GDM1 (cell line): ENCODE results near the gene TRIM31.

Experiments used
- DNase-seq: peaks from one replicate; lab custom pipeline; 2025; lab: John Stamatoyannopoulos, UW

Gene TRIM31

DNA sequence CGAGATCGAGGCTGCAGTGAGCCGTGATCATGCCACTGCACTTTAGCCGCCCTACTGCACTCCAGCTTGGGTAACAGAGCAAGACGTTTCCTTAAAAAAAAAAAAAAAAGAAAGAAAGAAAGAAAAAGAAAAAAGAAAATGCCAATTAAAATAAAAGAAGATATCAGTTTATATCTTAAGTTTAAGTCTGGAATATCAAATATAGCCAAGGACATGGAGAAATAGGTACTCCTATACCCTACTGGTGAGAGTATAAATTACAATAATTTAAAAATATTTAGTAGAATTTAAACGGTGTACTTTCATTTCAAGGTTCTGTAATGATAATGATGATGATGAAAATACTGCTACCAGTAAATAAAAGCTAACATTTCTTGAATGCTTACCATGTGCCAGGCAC lies 3.8 kb upstream of the TRIM31 start:
- DNase-seq = no peak

DNA sequence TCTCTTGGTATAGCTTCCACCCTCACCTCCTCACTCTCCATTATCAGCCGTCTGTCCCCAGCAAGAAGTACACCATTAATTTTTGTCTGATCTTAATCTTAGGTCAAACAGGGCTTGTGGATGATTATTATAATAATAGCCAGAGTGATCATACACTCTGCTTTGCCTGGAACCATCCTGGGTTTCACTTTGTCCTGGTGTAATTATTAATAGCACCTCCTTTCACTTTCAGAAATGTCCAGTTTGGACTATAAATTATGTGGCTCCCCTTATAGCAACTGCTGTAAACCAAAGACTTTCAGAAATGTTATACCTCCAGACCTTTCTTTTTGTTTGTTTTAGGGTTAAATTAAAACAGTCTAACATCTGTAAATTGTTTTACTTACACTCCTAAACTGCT lies 951 bp upstream of the TRIM31 start:
- DNase-seq = no peak

DNA sequence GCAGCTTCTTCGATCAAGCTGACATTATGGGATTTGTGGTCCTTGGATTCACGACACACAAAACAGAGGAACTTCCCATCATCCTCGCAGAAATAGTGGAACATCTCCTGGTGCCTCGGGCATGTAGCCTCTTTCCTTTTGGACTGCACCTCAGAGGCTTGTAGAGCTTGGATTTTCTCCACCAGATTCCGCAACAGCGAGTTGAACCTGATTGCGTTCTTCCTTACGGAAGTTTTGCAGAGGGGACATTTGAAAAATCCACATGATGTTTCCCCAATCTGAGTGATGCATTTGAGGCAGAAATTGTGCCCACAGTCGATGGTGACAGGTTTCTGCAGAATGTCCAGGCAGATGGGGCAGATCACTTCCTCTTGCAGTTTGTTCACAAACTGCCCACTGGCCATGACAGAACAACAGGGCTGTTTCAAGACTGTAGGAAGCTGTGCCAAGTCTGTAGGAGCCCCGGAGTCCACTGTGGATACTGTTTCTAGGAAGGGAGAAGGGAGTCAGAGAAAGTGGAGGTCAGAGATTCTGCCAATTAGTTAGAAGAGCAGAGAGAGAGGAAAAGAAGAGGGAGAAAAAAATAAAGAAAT lies 392 bp downstream of the TRIM31 start:
- DNase-seq = no peak

DNA sequence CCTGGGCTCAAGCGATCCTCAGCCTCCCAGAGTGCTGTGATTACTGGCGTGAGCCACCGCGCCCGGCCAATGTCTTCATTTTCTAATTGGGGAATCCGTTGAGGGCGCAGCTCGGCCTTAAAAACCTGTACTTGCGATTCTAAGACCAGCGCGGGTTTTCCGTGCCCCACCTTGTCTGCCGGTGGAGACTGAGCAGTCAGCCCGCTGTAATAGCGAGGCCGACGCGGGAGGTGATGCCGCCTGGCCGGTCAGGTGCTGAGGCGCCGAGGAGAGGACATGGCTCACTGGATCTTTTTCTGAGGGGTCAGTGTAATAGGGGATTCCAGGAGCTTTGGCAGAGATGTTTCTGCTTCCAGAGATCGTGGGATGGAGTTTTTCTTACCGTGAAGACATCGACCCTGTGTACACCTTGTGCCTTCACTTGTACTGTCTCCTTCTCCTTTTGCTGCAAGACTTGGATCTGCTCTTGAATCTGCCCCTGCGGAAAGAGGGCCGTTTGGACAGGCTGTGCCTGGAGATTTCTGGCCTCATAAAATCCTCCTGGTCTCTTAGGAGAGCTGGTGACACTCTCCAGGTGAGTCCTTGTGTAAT lies 1.5 kb downstream of the TRIM31 start:
- DNase-seq = no peak

GRCh38 chr6:30104661-30105060 lies 8.2 kb downstream of the TRIM31 start:
- no peak for DNase-seq

DNA sequence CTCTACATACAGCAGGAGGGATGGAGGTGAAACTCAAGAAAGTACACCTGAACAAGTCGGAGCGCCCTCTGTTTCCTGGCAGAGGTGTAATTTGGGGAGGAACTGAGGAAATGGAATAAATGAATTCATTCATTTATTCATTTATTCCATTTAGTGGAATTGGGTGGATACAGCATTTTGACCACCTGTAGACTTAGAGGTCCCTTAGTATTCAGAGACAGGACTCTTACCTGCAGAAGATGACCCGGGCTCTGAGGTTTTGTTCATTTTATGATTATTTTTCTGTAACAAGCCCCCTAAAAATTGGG lies 9.1 kb downstream of the TRIM31 start:
- no peak for DNase-seq

- peak; percentile 69 for DNase-seq
Observed at GRCh38 chr6:30102970-30103871, 9.7 kb downstream of the TRIM31 start.

GRCh38 chr6:30102414-30102969 lies 10.4 kb downstream of the TRIM31 start:
- DNase-seq = no peak

DNA sequence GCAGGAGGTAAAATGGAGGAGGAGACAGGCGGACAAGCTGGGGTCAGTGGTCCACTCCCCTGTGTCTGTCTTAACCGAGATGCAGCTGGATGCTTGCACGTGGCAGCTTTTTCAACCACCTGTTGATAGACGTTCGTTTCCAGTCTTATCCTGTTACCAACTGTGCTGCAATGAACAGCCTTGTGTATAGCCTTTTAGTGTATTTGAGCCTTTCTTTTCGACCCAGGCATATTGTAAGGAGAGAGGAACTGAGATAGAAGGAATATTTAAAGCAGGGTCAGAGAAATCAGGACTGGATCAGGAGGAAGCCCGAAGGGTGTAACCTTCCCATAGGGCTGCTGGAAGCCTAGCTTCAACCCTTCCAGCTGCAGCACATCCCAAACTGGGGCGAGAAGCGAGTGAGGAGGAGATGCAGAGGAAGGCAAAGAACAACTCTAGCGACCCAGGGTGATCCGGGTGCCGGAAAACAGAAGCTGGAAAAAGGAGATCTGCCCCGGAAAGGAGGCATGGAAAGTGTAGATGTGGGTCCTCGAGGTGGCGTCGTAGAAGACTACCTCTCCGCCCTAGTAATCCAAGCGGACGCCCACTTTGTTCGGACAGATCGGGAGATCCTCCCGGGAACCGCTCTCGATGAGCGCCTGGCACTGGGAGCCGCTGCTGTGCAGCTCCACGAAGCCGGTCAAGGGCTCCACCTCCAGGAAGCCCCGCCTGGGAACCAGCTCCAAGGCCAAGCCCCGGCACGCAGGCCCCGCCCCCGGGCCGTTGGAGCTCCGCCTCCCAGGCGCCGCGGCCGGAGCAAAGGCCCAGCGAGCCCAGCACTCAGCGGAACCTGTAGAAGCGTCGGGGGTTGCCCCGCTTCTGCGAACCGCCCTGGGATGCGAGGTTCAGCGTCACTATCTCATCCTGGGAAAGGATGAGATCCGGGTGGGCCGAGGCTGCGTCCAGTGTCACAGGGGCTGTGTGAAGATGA lies 11.2 kb downstream of the TRIM31 start:
- peak; percentile 53 for DNase-seq

DNA sequence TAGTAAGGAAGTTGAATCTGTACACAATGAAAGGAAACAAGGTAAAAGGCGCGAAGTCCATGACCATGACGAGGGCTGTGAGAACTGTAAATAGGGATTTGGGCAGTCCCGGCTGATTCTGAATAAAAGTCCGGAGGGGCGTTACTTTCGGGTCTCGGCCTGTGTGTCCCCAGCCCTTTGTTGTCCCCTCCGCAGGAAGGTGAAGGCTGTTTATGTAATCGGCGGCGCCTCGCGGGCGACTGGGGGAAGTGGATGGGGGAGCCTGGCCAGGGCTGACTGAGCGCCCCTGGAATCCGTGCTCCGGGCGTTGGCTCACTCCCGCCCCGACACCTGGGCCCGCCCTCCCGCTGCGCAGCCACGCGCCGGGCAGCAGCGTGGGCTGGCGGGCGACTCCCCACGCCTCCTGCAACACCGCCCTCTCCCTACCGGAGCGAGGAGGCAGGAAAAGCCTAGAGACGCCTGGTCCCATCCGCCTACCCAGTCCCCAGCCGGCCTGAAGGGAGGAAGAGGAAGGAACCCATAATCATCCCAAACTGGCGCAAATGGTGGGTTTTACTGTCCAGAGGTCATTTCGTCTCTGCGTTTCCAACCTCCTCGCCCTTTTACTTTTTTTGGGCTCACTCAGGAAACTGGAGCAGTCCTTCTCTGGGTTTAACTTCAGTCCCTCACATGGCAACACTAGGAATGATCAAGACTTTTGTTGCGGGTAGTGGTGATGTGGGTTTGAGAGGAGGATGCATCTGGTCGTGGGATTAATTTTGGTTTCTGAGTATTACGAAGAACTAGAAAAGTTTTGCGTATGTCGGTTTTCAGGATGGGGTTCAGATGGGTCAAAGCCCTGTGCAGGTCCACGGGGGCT lies 12.1 kb downstream of the TRIM31 start:
- DNase-seq = peak; percentile 27

DNA sequence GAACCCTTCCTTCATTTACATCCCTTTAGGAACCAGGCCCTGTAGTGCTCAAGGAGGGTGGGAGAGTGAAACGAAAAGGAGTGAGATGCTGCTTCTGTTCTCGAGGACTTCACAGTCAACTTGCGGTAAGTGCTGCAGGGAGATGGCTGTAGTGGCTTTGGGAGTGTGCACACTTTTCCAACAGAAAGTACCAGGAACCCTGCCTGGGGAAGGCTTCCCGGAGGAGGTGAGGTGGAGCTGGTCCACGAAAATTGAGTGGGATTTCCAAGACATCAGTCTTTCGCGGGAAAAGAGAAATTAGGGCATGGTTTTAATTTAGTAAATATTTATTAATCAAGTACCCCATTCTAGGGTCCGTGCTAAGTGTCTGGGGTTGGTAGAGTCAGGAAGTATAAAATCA lies 12.7 kb downstream of the TRIM31 start:
- DNase-seq = no peak

- DNase-seq = no peak
Observed at GRCh38 chr6:30097902-30098768, 14.8 kb downstream of the TRIM31 start.

GRCh38 chr6:30096829-30097228 lies 16.1 kb downstream of the TRIM31 start:
- DNase-seq = no peak

GRCh38 chr6:30093951-30094661 lies 18.8 kb downstream of the TRIM31 start:
- no peak for DNase-seq

DNA sequence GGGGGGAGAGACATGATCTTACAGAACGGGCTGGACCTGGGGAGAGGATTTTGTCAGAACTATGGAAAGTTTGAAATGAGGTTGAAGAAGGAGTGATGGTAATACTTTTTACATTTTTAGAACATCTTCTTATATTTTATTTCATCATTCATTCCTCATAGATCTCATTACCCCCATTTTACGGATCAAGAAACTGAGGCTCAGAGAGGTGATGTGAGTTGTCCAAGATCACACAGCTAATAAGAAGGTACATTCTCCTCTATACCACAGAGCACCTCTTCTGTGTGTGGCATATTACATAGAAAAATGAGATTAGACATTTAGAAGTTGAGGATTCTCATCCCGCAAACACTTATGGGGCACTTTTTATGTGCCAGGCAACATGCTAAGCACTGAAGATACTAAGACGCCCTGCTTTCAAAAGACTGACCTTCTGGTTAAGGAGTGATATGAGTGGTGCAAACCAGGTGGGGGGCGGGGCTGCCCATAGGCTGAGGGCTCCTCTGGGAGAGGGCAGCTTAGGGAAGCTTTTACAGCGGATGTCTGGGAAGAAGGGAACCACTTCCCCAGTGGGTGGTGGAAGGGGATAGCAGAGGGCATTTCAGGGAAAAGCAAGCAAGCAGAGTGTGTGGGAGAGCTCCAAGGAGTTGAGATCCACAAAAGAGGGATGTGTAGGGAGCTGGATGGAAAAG lies 19.9 kb downstream of the TRIM31 start:
- no peak for DNase-seq

- DNase-seq = no peak
Observed at GRCh38 chr6:30091577-30092381, 21.1 kb downstream of the TRIM31 start.

DNA sequence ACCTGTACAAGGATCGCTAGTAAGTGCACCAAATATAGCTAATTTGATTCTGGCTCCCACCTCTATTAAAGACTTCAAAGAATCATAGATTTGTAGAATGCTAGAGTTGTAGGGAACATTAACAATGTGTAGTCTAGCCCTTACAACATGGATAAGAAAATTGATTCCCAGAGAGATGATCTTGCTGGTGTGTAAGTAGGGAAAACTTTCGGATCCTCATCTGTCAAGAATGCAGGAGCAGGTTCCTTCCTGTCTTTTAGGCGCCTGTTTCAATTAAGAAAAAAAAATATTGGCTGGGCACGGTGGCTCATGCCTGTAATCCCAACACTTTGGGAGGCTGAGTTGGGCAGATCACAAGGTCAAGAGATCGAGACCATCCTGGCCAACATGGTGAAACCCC lies 25.0 kb downstream of the TRIM31 start:
- DNase-seq = no peak

- DNase-seq = no peak
Observed at GRCh38 chr6:30077218-30077617, 35.7 kb downstream of the TRIM31 start.
